IMR-90 (cell line): ENCODE measurements around the gene ATXN10.

Experiments
- MAFK ChIP-seq: IDR thresholded peaks from 2 replicates; pipeline ENCODE4 v1.6.1; 2012; ENCODE audit warnings: low read depth, low read length, improper control_type of control experiment
- POLR2A ChIP-seq: IDR thresholded peaks from 2 replicates; pipeline ENCODE4 v1.6.1; 2012; ENCODE audit warnings: mild to moderate bottlenecking, low read depth, low read length
- RCOR1 ChIP-seq: IDR thresholded peaks from 2 replicates; pipeline ENCODE4 v1.6.1; 2012; ENCODE audit warnings: mild to moderate bottlenecking, low read length, improper control_type of control experiment; ENCODE audit not compliant: insufficient replicate concordance
- TF ChIP-seq, protein P1 (sequence below): conservative IDR thresholded peaks from 2 replicates; pipeline ENCODE4 v1.5.1; 2012; ENCODE audit warnings: mild to moderate bottlenecking, low read depth, low read length, improper control_type of control experiment
- TF ChIP-seq, protein P2 (sequence below): fragments of 150-350 bp; IDR thresholded peaks from 2 replicates; pipeline ENCODE4 v1.6.1; 2016; ENCODE audit warnings: low read depth, mild to moderate bottlenecking, low read length, moderate library complexity, borderline replicate concordance

- TF ChIP-seq MAFK (no peak), POLR2A (no peak), RCOR1 (no peak)
- TF ChIP-seq, protein P1, sequence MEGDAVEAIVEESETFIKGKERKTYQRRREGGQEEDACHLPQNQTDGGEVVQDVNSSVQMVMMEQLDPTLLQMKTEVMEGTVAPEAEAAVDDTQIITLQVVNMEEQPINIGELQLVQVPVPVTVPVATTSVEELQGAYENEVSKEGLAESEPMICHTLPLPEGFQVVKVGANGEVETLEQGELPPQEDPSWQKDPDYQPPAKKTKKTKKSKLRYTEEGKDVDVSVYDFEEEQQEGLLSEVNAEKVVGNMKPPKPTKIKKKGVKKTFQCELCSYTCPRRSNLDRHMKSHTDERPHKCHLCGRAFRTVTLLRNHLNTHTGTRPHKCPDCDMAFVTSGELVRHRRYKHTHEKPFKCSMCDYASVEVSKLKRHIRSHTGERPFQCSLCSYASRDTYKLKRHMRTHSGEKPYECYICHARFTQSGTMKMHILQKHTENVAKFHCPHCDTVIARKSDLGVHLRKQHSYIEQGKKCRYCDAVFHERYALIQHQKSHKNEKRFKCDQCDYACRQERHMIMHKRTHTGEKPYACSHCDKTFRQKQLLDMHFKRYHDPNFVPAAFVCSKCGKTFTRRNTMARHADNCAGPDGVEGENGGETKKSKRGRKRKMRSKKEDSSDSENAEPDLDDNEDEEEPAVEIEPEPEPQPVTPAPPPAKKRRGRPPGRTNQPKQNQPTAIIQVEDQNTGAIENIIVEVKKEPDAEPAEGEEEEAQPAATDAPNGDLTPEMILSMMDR: no peak
- TF ChIP-seq, protein P2, sequence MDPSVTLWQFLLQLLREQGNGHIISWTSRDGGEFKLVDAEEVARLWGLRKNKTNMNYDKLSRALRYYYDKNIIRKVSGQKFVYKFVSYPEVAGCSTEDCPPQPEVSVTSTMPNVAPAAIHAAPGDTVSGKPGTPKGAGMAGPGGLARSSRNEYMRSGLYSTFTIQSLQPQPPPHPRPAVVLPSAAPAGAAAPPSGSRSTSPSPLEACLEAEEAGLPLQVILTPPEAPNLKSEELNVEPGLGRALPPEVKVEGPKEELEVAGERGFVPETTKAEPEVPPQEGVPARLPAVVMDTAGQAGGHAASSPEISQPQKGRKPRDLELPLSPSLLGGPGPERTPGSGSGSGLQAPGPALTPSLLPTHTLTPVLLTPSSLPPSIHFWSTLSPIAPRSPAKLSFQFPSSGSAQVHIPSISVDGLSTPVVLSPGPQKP: no peak
Measured at GRCh38 chr22:45735273-45735672, 63.6 kb downstream of the ATXN10 start.
